GM21576 (cell line): ENCODE measurements around the gene LRRC8C.

Source experiments
- ATAC-seq: cut with Tn5 transposase; IDR thresholded peaks from one replicate; pipeline ENCODE4 v1.9.1; 2021; ENCODE audit warnings: mild to moderate bottlenecking, moderate library complexity; ENCODE audit not compliant: unreplicated experiment

The LRRC8C gene

DNA sequence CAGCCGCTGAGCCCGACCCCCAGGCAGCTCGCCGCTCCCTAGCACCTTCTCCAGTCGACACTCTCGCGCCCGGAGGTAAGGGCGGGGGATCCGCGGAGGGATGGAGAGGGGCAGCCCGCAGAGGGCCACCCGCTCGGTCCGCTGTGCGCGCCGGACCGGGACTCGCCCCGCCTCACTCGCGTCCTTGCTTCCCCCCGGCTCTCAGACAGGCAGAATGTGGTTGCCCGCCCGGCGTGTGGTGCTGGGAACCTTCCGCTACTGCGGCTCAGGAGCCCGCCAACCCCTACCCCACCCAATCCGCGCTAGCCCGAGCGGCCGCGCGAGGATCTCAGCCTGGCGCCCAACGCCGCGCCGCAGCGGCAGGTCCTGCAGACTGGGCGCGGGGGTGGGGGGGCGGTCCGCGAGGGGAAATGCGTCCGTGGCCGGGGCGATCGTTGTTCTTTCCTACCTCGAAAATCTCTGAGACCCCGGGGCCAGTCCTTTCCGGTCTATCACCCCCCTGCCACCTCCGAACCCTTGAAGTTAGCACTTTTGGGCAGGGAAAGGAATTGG, 404 bp downstream of the LRRC8C start:
- ATAC-seq: peak; percentile 46

DNA sequence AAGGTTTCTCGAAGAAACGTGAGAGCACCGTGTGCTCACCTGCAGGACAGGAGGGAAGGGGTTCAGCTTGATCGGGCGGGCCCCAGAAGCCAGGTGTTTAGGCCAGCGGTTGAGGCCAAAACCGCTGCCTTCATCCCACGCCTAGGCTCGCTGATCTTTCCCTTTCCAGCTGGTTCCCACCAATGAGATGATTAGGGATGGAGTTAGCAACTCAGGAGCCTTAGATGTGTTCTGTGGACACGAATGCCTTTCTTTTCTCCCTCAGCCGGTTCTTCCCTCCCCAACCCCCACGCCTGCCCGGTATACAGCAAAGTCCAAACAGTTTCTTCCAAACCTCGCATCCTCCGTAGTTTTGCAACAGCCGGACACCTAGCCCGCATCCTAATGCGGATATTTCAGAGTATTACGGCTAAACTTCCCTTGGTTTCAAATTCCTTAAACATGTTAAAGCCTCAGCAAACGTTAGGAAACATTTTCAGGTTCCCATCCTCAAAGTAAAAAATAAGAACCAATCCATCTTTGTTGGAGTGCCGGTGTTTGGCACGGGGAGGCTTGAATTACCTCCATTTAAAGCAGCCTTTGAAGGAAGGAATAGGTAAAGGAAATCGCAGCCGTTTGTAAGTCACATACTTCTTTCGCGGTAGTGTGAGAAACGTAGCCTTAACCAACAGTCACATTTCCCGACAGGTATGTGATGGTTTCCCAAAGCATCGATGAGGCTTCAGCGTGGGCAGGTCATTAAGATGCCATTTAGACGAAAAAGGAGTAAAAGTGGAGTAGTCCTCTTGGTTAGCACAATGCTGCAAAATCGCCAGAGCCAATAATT, 1.1 kb downstream of the LRRC8C start:
- no peak for ATAC-seq

DNA sequence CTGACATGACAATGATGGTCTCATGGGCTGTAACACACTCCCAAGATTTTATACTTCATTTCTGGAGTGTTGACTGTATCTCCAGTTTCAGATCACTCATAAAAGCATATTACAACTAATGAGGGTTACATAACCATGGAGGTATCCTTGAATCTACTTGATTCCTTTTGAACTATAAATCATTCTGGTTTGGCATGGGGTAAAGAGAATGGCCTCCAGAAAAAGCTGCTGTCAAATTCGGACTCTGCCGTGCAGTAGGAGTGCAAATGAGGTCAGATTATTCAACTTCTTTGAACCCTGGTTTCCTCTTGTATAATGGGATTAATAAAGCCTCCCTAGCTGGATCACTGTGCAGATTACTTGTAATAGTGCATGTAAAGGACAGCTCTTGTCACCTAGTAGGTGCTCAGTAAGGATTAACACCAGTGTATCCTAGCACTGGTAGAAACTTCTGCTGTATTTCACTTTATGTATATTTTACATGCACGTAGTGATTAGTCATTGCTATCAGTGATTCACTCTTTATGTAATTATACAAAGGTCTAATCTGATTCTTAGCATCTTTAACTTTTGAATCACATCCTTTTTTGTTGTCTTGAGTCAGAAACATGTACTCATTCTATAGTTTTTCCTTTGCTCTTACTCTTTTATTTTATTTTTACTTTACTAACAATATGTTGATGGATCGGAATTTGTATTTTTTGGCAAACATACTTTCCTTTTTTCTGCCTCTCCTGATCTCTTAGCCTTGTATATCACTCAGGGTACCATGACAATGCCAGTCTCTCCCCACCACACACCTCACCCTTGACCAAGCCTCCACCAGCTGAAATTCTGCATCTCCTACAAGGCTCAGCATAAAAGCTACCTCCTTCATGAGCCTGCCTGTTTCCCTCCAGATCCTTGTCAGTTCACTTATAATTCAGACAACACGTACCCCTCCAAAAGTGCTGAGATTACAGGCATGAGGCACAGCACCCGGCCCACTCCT, 3.2 kb downstream of the LRRC8C start:
- ATAC-seq: no peak

DNA sequence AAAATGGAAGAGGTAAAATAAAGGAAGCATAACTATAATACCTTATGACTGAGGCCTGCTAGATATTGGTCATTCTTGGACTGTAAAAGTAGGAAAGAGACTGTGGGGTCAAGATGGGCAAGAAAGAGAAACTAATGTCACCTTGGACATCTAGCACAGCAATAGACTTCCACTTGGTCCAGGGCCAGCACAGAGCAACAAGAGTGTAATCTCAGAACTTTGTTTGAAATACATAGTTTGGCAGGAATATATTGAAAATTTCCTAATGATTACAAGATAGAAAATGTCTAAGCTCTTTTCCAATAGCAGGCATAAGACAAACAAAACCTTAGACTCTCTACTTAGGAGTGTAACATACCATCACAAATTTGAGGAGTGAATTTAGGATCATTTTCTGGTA, 4.6 kb downstream of the LRRC8C start:
- no peak for ATAC-seq

DNA sequence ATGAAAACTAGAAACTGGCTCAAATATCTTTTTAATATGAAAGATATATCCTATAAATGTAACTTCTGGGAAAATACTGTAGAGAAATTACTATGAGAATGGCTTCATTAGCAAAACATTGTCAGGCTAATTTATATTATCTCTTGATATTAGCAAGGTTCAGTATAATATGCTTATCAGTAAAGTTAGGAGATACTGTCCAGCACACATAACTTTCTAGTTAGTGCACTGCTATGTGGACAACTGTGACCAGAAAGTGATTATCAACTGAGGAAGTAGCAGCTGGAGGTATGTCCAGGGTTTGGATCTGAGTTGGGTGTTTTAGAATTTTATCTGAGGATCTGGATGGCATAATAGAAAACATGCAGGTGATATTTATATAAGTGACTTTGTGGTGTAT, 7.5 kb downstream of the LRRC8C start:
- no peak for ATAC-seq

DNA sequence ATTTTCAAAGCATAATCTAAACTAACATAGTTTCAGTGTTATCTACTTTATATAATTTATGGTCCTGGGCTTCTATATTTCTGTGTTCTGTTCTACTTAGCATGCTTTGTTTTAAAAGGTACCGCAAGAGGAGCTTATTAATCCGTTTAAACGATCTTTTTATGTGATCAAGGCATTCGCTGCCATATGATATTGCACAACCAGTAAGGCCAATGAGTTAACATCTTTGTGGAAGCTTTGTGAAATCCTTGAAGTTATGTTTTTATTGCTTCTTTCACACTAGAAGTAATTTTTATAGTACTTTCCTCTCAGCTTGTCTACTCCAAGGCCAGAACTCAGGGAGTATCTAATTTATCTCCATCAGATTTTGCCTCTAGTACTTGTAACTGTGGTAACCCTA, 8.9 kb downstream of the LRRC8C start:
- ATAC-seq: no peak

DNA sequence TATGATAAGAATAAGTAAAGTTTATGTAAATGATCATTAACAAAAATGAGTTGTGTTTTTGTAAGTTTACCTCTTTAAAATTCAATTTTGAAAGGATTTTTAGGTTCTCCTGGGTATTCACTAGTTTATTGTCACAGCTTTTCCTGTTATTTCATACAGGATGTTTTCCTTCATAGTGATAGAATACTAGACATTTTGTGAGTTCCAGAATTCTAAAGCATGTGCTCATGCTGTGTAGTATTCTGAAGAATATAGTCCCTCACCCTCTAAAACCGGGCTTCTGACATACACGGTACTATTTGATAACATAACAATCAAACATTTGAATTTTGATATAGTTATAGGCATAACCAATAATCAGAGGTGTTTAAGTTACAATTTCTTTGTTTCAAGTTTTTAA, 10.7 kb downstream of the LRRC8C start:
- no peak for ATAC-seq

DNA sequence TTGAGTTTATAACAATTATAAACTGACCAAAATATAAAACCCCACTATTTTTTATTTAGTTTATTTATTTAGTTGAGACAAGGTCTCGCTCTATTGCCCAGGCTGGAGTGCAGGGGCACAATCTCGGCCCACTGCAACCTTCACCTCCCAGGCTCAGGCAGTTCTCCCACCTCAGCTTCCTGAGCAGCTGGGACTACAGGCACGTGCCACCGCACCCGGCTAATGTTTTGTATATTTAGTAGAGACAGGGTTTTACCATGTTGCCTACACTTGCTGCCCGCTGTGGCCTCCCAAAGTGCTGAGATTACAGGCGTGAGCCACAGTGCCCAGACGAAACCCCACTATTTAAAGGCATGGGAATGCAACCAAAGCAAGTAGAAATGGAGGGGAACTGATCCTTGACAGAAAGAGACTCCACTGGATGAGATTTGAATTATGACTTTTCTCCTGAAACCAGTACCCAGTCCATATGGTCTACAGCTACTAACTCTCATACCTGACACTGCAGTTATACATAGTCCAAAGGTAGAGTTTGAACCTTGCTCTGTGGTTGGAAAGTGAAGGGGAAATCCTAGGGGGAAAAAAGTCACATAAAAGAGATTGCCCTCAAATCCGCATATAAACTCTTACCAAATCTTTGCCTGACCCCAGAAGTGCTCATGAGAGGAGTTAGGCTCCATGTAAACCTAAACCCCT, 11.3 kb downstream of the LRRC8C start:
- no peak for ATAC-seq

DNA sequence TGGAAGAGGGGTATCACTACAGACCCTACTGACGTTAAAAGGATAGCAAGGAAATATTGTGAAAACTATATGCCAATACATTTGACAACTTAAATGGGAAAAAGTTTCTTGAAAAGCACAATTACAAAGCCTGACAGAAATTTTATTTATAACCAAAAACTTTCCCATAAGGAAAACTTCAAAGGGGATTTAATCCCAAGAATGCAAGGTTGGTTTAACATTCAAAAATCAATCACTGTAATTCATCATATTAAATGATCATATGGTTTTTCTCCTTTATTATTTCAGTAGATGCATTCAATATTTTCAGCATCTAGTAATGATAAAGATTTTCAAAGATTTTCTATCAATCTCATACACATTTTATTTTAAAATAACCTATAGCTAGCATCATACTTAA, 13.3 kb downstream of the LRRC8C start:
- no peak for ATAC-seq

DNA sequence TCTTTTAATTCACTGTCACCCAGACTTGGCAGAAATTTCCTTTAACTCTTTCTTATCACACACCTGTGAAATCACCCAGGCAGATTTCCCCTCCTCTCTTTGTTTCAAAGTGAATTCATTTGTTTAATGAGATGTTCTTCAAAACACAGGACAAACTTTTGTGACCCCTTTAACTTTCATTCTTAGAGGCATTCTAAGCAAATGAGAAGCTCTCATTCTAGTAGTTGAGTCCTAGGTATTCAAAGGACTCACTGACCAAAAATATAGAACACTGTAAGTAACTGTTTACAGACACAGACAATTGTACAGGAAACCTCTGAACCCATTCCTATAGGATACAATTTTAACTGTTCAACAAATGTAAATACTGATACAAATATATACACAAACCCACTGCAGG, 16.9 kb downstream of the LRRC8C start:
- ATAC-seq: peak; percentile 49

DNA sequence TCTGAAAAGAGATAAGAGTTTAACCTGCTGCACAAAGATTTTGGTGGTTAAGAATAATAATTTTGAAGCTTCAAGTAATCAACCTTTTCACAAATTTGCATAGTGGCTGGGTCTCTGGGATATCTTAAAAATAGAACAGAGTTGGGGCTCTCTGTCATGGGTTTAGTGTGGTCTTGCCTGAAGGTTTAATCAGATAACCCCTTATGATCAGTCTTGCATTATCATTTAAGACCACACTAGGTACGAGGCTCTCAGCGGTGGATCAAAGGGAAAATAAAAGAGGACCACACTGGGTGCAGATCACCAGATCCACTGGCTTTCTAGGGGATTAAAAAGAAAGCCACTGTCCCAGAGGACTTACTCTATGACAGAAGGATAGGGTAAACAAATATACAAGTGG, 19.5 kb downstream of the LRRC8C start:
- no peak for ATAC-seq

DNA sequence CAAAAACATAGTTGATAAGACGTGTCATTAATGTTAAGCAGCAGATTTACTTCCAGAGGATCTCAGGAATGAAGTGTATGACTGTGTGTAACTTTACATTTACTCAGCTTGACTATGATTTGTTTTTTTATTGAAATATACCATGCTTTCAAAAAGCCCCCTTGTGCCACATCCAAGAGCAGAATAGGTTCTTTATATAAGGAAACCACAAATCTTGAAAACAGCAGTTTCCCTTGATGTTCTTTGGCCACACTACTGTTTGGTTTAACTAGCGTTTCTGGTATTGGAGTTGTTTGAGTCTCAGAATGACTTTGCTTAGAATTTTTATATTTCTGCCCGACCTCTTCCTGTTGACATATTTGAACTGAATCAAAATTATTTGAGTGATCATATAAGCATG, 25.0 kb downstream of the LRRC8C start:
- ATAC-seq: no peak

DNA sequence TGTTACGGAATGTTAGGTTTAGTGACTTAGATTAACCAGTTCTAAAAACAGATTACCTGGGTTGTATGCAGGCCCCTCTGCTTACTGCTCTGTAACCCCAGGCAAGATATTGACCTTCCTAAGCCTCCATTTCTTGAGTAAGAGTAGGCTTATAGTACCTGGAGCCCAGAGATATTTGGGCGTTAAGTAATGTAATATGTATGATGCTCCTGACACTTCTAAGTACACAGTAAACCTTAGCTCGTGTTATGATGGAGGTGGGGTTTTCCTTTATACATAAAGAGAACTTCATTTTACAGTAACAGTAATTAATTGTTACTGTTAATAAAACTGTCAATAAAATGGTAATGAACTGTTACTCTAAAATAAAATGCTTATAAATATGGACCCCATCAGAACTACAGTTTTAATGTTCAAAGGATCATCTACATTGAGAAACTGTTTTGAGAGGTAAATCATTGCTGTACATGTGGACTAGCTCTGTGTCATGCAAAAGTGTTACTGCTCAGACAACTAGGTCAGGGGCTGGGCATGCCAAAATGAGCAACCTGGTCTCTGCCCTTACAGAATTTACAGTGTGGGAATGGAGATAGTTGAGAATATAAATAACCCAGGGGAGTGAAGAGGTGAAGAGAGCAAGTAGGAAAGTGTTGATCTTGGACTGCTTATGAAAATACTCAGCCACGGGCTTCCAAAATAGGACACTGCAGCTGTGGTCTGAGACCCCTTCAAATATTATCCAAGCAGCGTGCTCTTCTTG, 26.6 kb downstream of the LRRC8C start:
- ATAC-seq: no peak

DNA sequence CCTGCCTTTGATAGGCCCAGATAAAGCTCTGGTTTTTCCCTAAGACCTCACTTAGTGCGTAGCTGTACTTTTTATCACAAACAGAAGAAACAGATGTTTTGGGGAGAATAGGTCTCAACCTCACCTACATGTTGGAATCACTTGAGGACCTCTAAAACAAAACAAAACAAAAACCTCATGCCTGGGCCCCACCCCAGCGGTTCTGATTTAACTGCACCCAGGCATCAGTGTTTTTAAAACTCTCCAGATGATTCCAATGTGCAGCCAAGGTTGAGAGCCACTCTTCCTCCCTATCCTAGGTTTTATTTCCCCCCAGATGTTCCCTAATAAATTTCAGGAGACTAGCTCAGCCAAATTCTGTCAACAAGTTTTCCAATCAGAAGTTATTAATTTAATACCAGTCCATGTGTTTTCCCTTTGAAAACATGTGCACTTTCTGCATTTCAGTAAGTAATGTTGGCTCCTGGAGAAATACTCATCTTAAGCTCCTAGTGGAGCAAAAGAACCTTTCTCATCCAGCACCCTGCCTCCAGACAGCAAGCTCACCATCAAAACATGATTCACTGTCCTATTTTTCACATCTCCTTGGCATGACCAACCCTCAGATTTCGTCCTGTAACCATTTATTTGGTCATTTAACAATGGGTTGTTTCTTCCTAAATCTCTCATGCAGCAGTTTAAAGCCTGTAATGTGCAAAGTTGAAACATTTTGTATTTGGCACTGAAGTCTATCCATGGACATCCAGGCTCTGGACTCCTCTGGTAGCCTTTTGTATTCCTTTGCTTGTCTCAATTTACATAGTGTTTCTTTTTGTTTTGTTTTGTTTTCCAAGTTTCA, 27.5 kb downstream of the LRRC8C start:
- ATAC-seq: no peak

DNA sequence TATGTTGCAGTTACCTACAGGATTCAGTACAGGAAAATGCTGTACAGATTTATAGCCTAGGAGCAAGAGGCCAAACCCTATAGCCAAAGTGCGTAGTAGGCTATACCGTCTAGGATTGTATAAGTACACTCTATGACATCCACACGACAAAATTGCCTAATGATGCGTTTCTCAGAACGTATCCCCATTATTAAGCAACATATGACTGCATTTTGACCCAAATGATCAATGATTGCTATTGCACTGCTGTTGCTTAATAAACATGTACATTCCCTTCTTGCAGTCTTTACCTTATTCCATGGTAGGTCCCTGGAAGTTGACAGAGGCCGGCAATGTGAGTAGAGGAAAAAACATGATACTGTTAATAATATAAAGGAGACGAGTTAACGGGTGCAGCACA, 33.0 kb downstream of the LRRC8C start:
- ATAC-seq: no peak

DNA sequence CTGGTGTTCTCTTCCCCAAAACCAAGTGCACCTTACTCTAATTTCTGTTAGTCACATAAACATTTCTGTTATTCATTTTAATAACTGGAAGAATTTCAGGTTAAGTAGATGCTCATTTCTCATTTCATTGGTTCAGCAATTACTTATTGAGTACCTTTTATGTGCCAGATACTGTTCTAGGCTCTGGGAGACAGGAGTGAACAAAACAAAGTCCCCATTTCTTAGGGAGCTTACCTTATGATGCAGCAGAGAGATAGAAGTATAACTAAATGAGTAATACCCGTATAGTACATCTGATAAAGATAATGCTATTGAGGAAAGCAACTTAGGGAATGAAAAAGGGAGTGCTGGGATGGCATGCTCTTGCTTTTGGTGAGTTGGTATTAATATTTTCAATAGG, 33.7 kb downstream of the LRRC8C start:
- no peak for ATAC-seq

DNA sequence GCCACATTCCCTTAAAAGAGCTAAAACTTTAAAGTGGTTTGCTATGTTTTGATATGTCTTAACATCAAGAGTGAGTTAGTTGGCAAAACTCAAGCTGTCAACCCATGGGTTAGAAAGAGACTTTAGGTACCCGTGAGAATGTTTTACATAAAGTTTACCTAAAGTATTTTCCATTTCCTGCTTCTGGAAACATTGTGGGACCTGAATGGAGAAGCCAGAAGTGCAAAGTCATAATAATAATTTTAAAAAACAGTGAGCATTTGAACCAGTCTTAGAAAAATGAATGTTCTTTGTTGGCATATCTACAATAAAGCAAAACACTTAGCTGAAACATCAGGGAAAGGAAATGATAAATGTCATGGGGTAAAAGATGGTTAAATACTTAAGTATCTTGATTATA, 34.8 kb downstream of the LRRC8C start:
- no peak for ATAC-seq

DNA sequence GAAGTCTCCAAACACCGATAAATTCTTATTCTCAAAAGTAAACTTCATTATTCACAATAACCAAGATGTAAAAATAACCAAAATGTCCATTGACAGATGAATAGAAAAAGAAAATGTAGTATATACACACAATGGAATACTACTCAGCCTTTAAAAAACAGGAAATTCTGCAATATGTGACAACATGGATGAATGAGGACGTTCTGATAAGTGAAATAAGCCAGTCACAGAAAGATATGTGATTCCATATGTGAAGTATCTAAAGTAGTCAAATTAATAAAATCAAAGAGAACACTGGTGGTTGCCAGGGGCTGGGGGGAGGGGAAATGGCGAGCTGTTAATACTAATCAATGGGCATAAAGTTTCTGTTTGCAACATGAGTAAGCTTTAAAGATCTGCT, 36.0 kb downstream of the LRRC8C start:
- ATAC-seq: no peak

DNA sequence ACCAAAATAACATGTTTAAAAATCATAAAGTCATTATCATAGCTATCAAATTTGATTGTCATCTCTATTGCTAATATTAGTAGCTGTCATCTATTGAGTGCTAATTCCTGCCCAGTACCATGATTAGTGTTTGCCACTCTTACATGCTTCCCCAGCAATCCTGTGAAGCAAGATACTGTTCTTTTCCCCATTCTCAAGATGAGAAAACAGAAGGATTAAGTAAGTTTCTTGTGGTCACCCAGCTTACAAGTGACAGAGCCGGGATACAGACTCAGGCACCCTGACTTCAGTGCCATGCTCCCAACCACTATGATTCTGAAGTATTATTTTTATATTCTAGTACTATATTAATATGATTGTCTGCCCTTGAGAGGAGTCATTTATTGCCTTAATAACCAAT, 36.5 kb downstream of the LRRC8C start:
- ATAC-seq: no peak
